ENCODE results near the gene FNDC10.

DNA sequence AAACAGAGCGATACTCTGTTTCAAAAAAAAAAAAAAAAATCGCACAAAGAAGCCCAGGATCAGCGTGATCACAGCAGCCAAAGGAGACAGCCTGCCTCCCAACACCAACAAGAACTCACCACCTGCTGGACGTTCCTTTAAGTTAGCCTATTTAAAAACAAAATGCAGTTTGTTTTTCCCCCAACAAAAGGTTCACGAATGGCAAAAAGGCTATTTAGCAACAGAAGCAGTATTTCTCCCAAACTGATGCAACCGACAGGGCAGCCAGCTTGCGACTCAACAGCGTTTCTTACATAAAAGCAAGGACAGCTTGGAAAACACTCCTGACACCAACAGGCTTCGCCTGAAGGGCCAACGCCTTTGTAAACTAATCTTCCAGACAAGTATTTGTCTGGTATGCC is 32.0 kb downstream of the FNDC10 start:
- TF ChIP-seq, protein P1, sequence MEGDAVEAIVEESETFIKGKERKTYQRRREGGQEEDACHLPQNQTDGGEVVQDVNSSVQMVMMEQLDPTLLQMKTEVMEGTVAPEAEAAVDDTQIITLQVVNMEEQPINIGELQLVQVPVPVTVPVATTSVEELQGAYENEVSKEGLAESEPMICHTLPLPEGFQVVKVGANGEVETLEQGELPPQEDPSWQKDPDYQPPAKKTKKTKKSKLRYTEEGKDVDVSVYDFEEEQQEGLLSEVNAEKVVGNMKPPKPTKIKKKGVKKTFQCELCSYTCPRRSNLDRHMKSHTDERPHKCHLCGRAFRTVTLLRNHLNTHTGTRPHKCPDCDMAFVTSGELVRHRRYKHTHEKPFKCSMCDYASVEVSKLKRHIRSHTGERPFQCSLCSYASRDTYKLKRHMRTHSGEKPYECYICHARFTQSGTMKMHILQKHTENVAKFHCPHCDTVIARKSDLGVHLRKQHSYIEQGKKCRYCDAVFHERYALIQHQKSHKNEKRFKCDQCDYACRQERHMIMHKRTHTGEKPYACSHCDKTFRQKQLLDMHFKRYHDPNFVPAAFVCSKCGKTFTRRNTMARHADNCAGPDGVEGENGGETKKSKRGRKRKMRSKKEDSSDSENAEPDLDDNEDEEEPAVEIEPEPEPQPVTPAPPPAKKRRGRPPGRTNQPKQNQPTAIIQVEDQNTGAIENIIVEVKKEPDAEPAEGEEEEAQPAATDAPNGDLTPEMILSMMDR (IDR thresholded peaks at IDR 0.05): no peak
- TF ChIP-seq EP300 (IDR thresholded peaks at IDR 0.05): no peak

Measured in suprapubic skin (tissue), 3 donors.